Endothelial cell of umbilical vein (primary cell): ENCODE results near the gene PARP16.

Source experiments
- CTCF ChIP-seq, 2 donors: IDR thresholded peaks; 1 replicate in 1 of 2; 2 replicates in 1 of 2; pipeline ENCODE4 v1.5.1; 2011; ENCODE audit warnings: low read length in 2 of 2, mild to moderate bottlenecking in 2 of 2, moderate library complexity in 2 of 2, control low read depth in 1 of 2, inconsistent platforms in 1 of 2, low read depth in 1 of 2; ENCODE audit not compliant: insufficient read depth in 1 of 2; ENCODE audit errors: extremely low read depth in 1 of 2
- EZH2 ChIP-seq: IDR thresholded peaks from 2 replicates; pipeline ENCODE4 v1.6.1; 2012; ENCODE audit warnings: borderline replicate concordance, low read depth, mild to moderate bottlenecking, moderate library complexity, low read length, inconsistent platforms; ENCODE audit not compliant: severe bottlenecking
- POLR2A ChIP-seq: IDR thresholded peaks from 2 replicates; pipeline ENCODE4 v1.6.1; 2012; ENCODE audit warnings: low read depth, mild to moderate bottlenecking, control low read depth, low read length
- POLR2AphosphoS5 ChIP-seq: IDR thresholded peaks from 2 replicates; pipeline ENCODE4 v1.6.1; 2012; ENCODE audit warnings: low read depth, mild to moderate bottlenecking, control low read depth, low read length, moderate library complexity; ENCODE audit not compliant: insufficient read depth

GRCh38 chr15:65323071-65323511, 36.4 kb upstream of the PARP16 start:
- TF ChIP-seq CTCF (IDR thresholded peaks at IDR 0.05; ENCODE audit: extremely low read depth in 1 of 2, insufficient read depth in 1 of 2, low read depth in 1 of 2, low read length in 2 of 2) (no peak), POLR2A (no peak), EZH2 (no peak), POLR2AphosphoS5 (no peak)
